Measurements from ENCODE around the gene RXYLT1.

RXYLT1 gene

GRCh38 chr12:63747553-63747952 lies 32.2 kb upstream of the RXYLT1 start:
- Histone ChIP-seq H3K79me1 (replicated peaks; ENCODE audit: low read length, poor library complexity, severe bottlenecking) (no peaks in the 10 kb centered on the region), H2AK5ac (ENCODE audit: low read length, severe bottlenecking) (no peak overlapping the region), H2BK5ac (ENCODE audit: low read depth, low read length, poor library complexity, severe bottlenecking) (no peak overlapping the region), H3K4ac (ENCODE audit: low read depth in 1 of 2, low read length in 2 of 2) (no peak overlapping the region), H3K14ac (ENCODE audit: low read length in 2 of 2) (no peak overlapping the region), H2BK12ac (ENCODE audit: low read length in 2 of 2) (no peak overlapping the region), H4K91ac (ENCODE audit: low read length) (no peak overlapping the region), H3K23ac (ENCODE audit: low read length in 2 of 2) (no peak overlapping the region), H3K36me3 (ENCODE audit: control insufficient read depth in 1 of 2, insufficient read depth in 2 of 2, low read depth in 1 of 2, low read length in 2 of 2) (no peaks in the 10 kb centered on the region), H4K8ac (ENCODE audit: low read length) (no peak overlapping the region), H3K4me1 (ENCODE audit: control insufficient read depth, insufficient read depth, low read depth, low read length) (no peaks in the 10 kb centered on the region), H3K27ac (ENCODE audit: low read length, poor library complexity, severe bottlenecking) (no peak overlapping the region), H2AFZ (ENCODE audit: low read depth, low read length) (no peak overlapping the region), H3K9me3 (ENCODE audit: control insufficient read depth, low read length) (no peaks in the 10 kb centered on the region), H3K4me2 (ENCODE audit: low read length, poor library complexity, severe bottlenecking) (no peak overlapping the region), H2BK120ac (ENCODE audit: low read depth, low read length) (no peak overlapping the region), H3K27me3 (ENCODE audit: control insufficient read depth in 1 of 2, insufficient read depth in 1 of 2, low read length in 2 of 2) (no peaks in the 10 kb centered on the region), H3K18ac (ENCODE audit: low read depth in 1 of 2, low read length in 2 of 2) (no peak overlapping the region), H2BK15ac (ENCODE audit: low read depth, poor library complexity, severe bottlenecking) (no peak overlapping the region), H3K4me3 (ENCODE audit: insufficient read depth in 1 of 2, low read depth in 1 of 2, low read length in 2 of 2) (no peak overlapping the region), H3K9ac (ENCODE audit: low read length) (no peak overlapping the region)
- whole genome bisulfite sequencing: 67% methylated on average over 1 of the region's 5 CpGs
- no peak for DNase-seq

GRCh38 chr12:63752283-63752682 lies 27.4 kb upstream of the RXYLT1 start:
- 72% methylated on average over 2 of the region's 2 CpGs for WGBS
- no peak overlapping the region for H2BK12ac ChIP-seq (ENCODE audit: low read length in 2 of 2)
- no peak overlapping the region for H3K4me3 ChIP-seq (ENCODE audit: insufficient read depth in 1 of 2, low read depth in 1 of 2, low read length in 2 of 2)
- H3K14ac ChIP-seq (ENCODE audit: low read length in 2 of 2): no peak overlapping the region
- H2BK15ac ChIP-seq (ENCODE audit: low read depth, poor library complexity, severe bottlenecking): no peak overlapping the region
- H3K4me1 ChIP-seq (ENCODE audit: control insufficient read depth, insufficient read depth, low read depth, low read length): no peaks in the 10 kb centered on the region
- DNase-seq: no peak
- no peak overlapping the region for H2BK120ac ChIP-seq (ENCODE audit: low read depth, low read length)
- no peak overlapping the region for H3K9ac ChIP-seq (ENCODE audit: low read length)
- no peak overlapping the region for H3K4ac ChIP-seq (ENCODE audit: low read depth in 1 of 2, low read length in 2 of 2)
- no peak overlapping the region for H2AK5ac ChIP-seq (ENCODE audit: low read length, severe bottlenecking)
- H2AFZ ChIP-seq (ENCODE audit: low read depth, low read length): no peak overlapping the region
- H3K4me2 ChIP-seq (ENCODE audit: low read length, poor library complexity, severe bottlenecking): no peak overlapping the region
- H2BK5ac ChIP-seq (ENCODE audit: low read depth, low read length, poor library complexity, severe bottlenecking): no peak overlapping the region
- H3K9me3 ChIP-seq (ENCODE audit: control insufficient read depth, low read length): no peaks in the 10 kb centered on the region
- peaks cover 0 to 5% of the 10 kb centered on the region in 2 experiments for H3K27me3 ChIP-seq (ENCODE audit: control insufficient read depth in 1 of 2, insufficient read depth in 1 of 2, low read length in 2 of 2)
- H3K79me1 ChIP-seq (replicated peaks; ENCODE audit: low read length, poor library complexity, severe bottlenecking): no peaks in the 10 kb centered on the region
- no peaks in the 10 kb centered on the region for H3K36me3 ChIP-seq (ENCODE audit: control insufficient read depth in 1 of 2, insufficient read depth in 2 of 2, low read depth in 1 of 2, low read length in 2 of 2)
- H4K91ac ChIP-seq (ENCODE audit: low read length): no peak overlapping the region
- no peak overlapping the region for H3K27ac ChIP-seq (ENCODE audit: low read length, poor library complexity, severe bottlenecking)
- H4K8ac ChIP-seq (ENCODE audit: low read length): no peak overlapping the region
- H3K23ac ChIP-seq (ENCODE audit: low read length in 2 of 2): no peak overlapping the region
- H3K18ac ChIP-seq (ENCODE audit: low read depth in 1 of 2, low read length in 2 of 2): no peak overlapping the region

GRCh38 chr12:63752841-63753240 lies 26.9 kb upstream of the RXYLT1 start:
- Histone ChIP-seq H3K27ac (ENCODE audit: low read length, poor library complexity, severe bottlenecking) (no peak overlapping the region), H3K23ac (ENCODE audit: low read length in 2 of 2) (no peak overlapping the region), H2BK12ac (ENCODE audit: low read length in 2 of 2) (no peak overlapping the region), H3K9ac (ENCODE audit: low read length) (no peak overlapping the region), H4K91ac (ENCODE audit: low read length) (no peak overlapping the region), H3K4me2 (ENCODE audit: low read length, poor library complexity, severe bottlenecking) (no peak overlapping the region), H3K36me3 (ENCODE audit: control insufficient read depth in 1 of 2, insufficient read depth in 2 of 2, low read depth in 1 of 2, low read length in 2 of 2) (no peaks in the 10 kb centered on the region), H3K4ac (ENCODE audit: low read depth in 1 of 2, low read length in 2 of 2) (no peak overlapping the region), H3K18ac (ENCODE audit: low read depth in 1 of 2, low read length in 2 of 2) (no peak overlapping the region), H3K27me3 (ENCODE audit: control insufficient read depth in 1 of 2, insufficient read depth in 1 of 2, low read length in 2 of 2) (peaks cover 0 to 6% of the 10 kb centered on the region in 2 experiments), H2BK15ac (ENCODE audit: low read depth, poor library complexity, severe bottlenecking) (no peak overlapping the region), H2AK5ac (ENCODE audit: low read length, severe bottlenecking) (no peak overlapping the region), H3K14ac (ENCODE audit: low read length in 2 of 2) (no peak overlapping the region), H3K9me3 (ENCODE audit: control insufficient read depth, low read length) (no peaks in the 10 kb centered on the region), H3K79me1 (replicated peaks; ENCODE audit: low read length, poor library complexity, severe bottlenecking) (no peaks in the 10 kb centered on the region), H3K4me3 (ENCODE audit: insufficient read depth in 1 of 2, low read depth in 1 of 2, low read length in 2 of 2) (no peak overlapping the region), H2AFZ (ENCODE audit: low read depth, low read length) (no peak overlapping the region), H3K4me1 (ENCODE audit: control insufficient read depth, insufficient read depth, low read depth, low read length) (no peaks in the 10 kb centered on the region), H2BK120ac (ENCODE audit: low read depth, low read length) (no peak overlapping the region), H2BK5ac (ENCODE audit: low read depth, low read length, poor library complexity, severe bottlenecking) (no peak overlapping the region), H4K8ac (ENCODE audit: low read length) (no peak overlapping the region)
- no peak for DNase-seq
- WGBS: 74% methylated on average over 1 of the region's 2 CpGs

GRCh38 chr12:63753743-63754142 lies 26.0 kb upstream of the RXYLT1 start:
- Histone ChIP-seq H4K8ac (ENCODE audit: low read length) (no peak overlapping the region), H3K4ac (ENCODE audit: low read depth in 1 of 2, low read length in 2 of 2) (no peak overlapping the region), H3K4me1 (ENCODE audit: control insufficient read depth, insufficient read depth, low read depth, low read length) (no peaks in the 10 kb centered on the region), H3K23ac (ENCODE audit: low read length in 2 of 2) (no peak overlapping the region), H3K18ac (ENCODE audit: low read depth in 1 of 2, low read length in 2 of 2) (no peak overlapping the region), H3K9me3 (ENCODE audit: control insufficient read depth, low read length) (no peaks in the 10 kb centered on the region), H2BK5ac (ENCODE audit: low read depth, low read length, poor library complexity, severe bottlenecking) (no peak overlapping the region), H3K4me3 (ENCODE audit: insufficient read depth in 1 of 2, low read depth in 1 of 2, low read length in 2 of 2) (no peak overlapping the region), H3K79me1 (replicated peaks; ENCODE audit: low read length, poor library complexity, severe bottlenecking) (no peaks in the 10 kb centered on the region), H3K4me2 (ENCODE audit: low read length, poor library complexity, severe bottlenecking) (no peak overlapping the region), H2BK12ac (ENCODE audit: low read length in 2 of 2) (no peak overlapping the region), H3K9ac (ENCODE audit: low read length) (no peak overlapping the region), H2AFZ (ENCODE audit: low read depth, low read length) (no peak overlapping the region), H3K36me3 (ENCODE audit: control insufficient read depth in 1 of 2, insufficient read depth in 2 of 2, low read depth in 1 of 2, low read length in 2 of 2) (no peaks in the 10 kb centered on the region), H3K27me3 (ENCODE audit: control insufficient read depth in 1 of 2, insufficient read depth in 1 of 2, low read length in 2 of 2) (peaks cover 0 to 10% of the 10 kb centered on the region in 2 experiments), H2BK15ac (ENCODE audit: low read depth, poor library complexity, severe bottlenecking) (no peak overlapping the region), H3K27ac (ENCODE audit: low read length, poor library complexity, severe bottlenecking) (no peak overlapping the region), H4K91ac (ENCODE audit: low read length) (no peak overlapping the region), H2BK120ac (ENCODE audit: low read depth, low read length) (no peak overlapping the region), H3K14ac (ENCODE audit: low read length in 2 of 2) (no peak overlapping the region), H2AK5ac (ENCODE audit: low read length, severe bottlenecking) (no peak overlapping the region)
- no peak for DNase-seq

Data from mesenchymal stem cell (in vitro differentiated cells and primary cell).